GM21447 (cell line): ENCODE data around the gene CAVIN4.

Experiments used
- ATAC-seq: cut with Tn5 transposase; IDR thresholded peaks from one replicate; pipeline ENCODE4 v1.9.1; 2021; ENCODE audit not compliant: unreplicated experiment

CAVIN4 gene

GRCh38 chr9:100577776-100578448 is at the start of gene CAVIN4:
Gene CAVIN4, plus strand, starts transcription at chr9:100578079. Its CDS starts 65 bp downstream, at chr9:100578144.
- no peak for ATAC-seq

GRCh38 chr9:100534401-100534800 is 43.5 kb upstream of the CAVIN4 start:
- no peak for ATAC-seq

GRCh38 chr9:100540327-100540726 is 37.6 kb upstream of the CAVIN4 start:
- ATAC-seq = no peak

GRCh38 chr9:100549048-100549447 is 28.8 kb upstream of the CAVIN4 start:
- ATAC-seq = no peak

- no peak for ATAC-seq
Observed at GRCh38 chr9:100554935-100555401, 22.9 kb upstream of the CAVIN4 start.

GRCh38 chr9:100555471-100555870 is 22.4 kb upstream of the CAVIN4 start:
- no peak for ATAC-seq

GRCh38 chr9:100557053-100557452 is 20.8 kb upstream of the CAVIN4 start:
- no peak for ATAC-seq

- no peak for ATAC-seq
Observed at GRCh38 chr9:100561256-100561655, 16.6 kb upstream of the CAVIN4 start.

- no peak for ATAC-seq
Observed at GRCh38 chr9:100567856-100568255, 10.0 kb upstream of the CAVIN4 start.

GRCh38 chr9:100573655-100574260 is 4.1 kb upstream of the CAVIN4 start:
- no peak for ATAC-seq

- ATAC-seq = no peak
Observed at GRCh38 chr9:100575006-100575405, 2.9 kb upstream of the CAVIN4 start.

GRCh38 chr9:100575765-100576386 is 2.0 kb upstream of the CAVIN4 start:
- ATAC-seq = no peak

- no peak for ATAC-seq
Observed at GRCh38 chr9:100578610-100579009, 731 bp downstream of the CAVIN4 start.

GRCh38 chr9:100579665-100580064 is 1.8 kb downstream of the CAVIN4 start:
- no peak for ATAC-seq

GRCh38 chr9:100580257-100580656 is 2.4 kb downstream of the CAVIN4 start:
- no peak for ATAC-seq

- ATAC-seq = no peak
Observed at GRCh38 chr9:100581081-100581480, 3.2 kb downstream of the CAVIN4 start.

- ATAC-seq = no peak
Observed at GRCh38 chr9:100581661-100582060, 3.8 kb downstream of the CAVIN4 start.

GRCh38 chr9:100583014-100583802 is 5.3 kb downstream of the CAVIN4 start:
- ATAC-seq = no peak

- ATAC-seq = no peak
Observed at GRCh38 chr9:100584951-100585350, 7.1 kb downstream of the CAVIN4 start.

- no peak for ATAC-seq
Observed at GRCh38 chr9:100586093-100586492, 8.2 kb downstream of the CAVIN4 start.

- ATAC-seq = no peak
Observed at GRCh38 chr9:100587375-100587774, 9.5 kb downstream of the CAVIN4 start.
